SIG-M5 (cell line): ENCODE measurements around the gene SPRED2.

Source experiments
- DNase-seq: peaks from one replicate; lab custom pipeline; 2025; lab: John Stamatoyannopoulos, UW

Gene SPRED2

DNA sequence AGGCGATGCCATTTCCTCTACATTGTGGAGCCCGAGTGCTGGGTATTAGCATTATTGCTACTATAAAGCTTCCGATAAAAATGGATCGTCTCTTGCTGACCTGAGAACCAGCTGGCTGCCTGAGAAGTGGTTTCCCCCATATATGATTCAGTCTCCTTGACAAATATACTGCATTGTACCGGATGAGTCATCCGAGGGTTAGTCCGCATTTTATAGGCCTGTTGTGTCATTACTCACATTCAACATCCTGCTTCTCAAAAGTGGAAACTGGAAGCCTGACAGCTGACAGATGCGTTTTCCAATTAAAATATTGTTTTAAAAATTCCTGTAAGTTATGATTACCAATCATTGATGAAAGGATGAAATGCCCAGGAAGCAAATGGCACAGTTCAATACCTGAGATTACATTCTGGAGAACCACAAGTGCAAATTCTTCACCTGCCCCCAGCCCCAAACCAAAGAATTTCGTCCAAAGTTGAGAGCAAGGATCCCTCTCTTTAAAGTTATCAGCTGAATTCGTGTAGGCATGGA is 65.7 kb downstream of the SPRED2 start:
- DNase-seq, result peak; percentile 62

DNA sequence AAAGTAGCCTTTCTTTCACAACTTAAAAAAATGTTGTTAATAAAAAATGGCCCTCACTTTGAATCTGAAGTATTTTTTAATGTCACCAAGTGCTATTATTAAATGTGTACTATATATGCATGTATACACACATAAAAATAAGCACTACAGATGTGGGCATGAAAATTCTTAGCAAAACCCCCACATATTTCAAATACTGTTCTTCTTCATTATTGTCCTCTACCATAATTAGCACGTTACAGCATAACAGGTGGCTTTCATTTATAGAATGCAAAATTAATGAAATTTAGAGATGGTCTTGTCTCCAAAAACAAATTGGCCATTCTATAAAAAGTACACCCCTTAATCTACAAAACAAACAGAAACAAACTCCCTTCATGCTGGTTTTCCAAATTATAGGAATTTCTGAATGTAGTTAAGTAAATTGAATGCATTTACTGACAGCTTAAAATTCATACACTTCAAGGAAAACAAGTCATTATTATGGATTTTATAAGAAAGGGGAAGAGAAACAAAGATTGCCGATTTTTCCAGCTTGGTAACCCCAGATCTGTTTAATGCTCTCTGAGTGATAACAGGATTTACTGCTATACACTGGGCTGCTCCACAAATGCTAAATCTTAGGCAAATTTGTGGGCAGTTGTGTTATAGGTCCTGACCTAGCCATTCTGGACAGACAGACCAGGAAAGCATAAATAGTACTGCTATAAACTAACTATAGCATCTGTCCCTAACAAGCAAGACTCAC is 67.2 kb downstream of the SPRED2 start:
- DNase-seq, result no peak

DNA sequence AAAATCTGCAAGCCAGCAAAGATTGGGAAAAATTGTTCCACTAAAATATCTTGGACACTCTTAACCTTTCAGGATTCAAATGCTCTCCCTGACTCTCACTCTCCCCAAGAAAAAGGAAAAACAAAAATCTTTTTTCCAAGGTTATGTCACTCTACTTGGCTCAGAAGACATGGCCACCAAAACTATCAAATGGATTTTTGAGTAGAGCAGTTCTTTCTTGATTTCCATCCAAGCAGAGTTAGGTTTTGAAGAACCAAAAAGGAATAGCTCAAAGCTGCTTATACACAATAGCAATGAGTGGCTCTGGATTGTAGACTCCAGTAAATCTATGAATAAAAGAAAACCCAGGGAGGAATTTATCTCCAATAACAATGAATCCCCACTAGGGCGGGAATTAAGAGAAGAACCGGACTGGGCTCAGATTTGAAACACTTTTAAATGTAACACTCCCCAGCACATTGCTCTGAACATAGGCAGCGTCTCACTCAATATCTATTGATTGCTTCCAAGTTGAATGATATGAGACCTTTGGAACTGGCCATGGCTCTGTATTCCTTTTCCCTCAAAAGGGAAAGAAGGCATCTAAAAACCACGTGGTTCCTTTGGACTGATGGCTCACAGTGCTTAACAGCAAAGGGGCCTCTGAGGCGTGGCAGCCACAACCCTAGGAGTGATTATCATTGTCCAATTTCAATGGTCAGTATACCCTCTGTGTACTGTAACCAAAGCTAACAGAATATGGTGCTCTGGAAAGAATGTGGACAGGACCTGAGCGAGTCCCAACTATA is 68.3 kb downstream of the SPRED2 start:
- no peak for DNase-seq

DNA sequence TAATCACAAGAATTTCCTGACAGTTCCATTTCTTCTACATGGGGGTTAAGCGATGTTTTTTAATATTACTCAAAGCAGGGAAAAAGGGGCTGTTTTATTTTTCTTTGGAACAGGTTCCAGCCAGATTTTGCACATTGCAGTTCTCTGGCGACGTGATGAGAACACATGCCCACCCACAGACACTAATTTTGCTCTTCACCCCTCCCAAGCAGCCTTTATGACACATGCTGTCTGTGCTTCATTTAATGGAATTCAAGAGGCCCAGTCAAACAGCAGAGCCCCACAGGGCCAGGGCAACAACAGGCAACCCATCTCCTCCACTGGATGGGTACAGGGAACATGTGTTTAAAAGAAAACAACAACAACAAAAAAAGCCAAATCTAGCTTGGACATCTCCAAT is 70.8 kb downstream of the SPRED2 start:
- no peak for DNase-seq

DNA sequence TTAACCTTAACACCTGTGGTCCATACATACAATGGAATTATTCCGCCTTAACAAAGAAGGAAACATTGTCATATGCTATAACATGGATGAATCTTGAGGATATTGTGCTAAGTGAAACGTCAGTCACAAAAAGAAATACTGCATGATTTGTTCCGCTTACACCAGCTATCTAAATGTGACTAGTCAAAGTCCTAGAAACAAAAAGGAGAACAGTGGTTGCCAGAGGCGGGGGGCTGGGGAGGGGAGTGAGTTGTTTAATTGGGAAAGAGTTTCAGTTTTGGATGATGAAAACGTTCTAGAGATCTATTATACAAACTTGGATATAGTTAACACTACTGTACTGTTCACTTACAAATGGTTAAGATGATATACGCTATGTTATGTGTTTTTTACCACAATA is 72.0 kb downstream of the SPRED2 start:
- no peak for DNase-seq

DNA sequence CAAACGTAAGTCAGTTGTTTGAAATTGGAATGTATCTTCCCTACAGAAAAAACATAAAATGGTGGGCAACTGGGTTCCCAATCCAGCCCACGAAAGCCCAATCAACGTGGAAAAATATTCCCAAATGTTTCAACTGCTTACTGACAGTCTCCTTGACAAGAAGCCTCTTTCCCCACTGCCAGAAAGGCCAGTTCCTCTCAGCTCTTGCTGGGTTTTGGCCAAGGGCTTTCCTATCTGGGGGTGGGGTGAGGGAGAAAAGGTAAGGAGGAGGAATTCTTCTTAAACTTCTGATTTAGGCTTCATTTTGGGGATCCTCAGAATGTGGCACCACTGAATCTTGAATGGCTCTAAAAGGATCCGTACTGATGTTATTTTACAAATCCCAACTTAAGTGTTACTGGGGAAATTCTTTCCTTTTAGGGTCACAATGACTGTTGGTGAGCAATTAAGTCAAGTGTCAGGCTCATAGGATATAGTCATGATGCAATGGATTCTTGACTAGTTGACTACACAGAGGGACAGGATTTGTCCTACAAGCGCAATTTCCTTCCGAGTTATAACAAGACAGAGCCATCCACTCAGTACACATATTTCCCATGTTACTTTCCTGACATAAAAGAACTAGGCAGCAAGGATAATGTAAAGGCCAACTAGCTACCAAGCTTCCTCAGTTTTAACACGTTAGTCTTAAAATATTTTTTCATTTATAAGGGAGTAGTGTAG is 73.6 kb downstream of the SPRED2 start:
- DNase-seq, result no peak

DNA sequence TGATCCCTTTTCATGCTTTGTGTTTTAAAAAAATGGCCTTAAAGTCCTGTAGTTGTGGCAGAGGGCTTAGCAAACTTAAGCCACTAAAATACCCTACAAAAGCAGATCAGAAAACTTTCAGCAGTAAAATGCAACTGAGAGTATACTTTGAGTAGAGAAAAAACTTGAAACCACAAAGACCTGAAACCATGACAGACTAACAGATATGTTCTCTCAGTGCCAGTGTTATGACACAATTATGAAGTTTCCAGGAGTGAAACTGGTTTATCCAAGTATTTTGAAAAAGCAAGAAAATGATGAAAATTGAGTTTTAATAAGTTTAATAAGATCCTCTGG is 74.5 kb downstream of the SPRED2 start:
- DNase-seq, result no peak

DNA sequence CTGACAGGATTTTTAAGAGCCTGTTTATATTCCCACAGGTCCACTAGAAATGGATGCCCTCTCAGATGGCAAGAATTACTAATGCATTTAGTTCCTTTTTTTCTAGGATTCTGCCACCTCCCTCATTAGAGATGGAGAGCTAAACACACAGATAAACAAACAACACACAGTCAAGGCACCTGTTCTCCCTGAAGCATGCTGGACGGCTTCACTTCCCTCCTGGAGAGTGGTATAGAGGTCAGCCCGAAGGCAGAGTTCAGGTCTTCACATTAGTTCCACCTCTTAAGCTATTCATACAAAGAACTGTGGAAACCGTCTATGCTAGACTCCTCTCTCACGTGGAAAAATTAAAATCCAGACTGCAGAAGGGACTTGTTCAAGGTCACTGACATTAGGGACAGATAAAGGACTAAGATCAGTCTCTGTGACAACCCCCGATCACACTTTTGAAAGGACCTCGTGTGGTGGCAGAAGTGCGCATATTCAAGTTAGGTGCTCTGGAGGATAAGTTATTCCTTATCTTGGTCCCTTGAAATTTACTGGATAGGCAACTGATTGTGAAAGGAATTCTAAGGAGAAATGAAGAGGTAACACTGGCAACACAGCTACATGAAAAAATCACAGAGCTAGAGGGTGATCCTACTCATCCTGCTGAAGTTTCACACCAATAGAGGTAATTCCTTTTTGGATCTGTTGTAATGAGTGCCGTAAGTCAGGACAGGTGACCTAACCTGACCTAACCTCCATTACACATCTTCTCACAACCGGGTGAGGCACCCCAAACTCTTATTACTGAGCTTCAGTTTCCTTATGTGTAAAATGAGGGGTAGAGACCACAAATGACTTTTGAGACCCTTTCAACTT is 75.1 kb downstream of the SPRED2 start:
- DNase-seq, result no peak

DNA sequence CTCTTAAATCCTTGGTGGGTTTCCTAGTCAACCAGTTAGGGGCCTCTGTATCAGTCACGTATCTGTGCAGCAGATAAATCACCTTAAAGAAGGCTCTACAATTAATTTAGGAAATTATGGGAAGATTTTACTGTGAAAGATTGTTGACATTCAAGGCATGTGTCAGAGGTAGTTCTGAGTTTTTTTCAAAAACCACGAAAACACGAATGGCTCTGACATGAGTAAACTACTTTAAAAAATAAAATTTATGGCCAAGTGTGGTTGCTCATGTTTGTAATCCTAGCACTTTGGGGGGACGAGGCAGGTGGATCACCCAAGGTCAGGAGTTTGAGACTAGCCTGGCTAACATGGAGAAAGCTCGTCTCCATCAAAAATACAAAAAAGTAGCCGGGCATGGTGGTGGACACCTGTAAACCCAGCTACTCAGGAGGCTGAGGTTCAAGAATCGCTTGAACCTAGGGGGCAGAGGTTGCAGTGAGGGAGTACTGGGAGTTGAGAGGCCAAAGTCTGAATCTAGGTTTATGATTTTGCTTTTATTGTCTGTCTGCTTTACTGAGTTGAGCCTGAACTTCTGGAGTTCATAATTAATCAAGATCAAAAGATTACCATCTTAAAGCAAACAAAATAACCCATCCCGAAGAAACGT is 77.1 kb downstream of the SPRED2 start:
- no peak for DNase-seq

DNA sequence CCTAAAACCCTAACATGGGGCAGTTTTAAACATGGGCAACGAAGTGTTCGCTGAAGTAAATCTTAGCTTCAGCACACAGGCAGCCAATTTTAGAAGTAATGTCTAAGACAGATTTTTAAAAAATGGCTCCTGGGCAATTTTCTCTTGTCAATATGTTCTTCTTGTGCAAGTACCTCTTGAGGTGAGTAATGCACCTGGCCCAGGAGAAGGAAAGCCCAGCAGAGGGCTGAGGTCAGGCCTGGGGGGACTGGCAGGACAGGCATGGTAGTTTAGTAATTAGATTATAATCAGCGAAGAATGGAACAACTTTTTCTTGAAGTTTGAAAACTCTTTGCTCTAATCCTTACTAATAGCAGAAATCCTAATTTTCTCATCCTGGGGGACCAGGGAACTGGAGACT is 77.6 kb downstream of the SPRED2 start:
- DNase-seq, result no peak

DNA sequence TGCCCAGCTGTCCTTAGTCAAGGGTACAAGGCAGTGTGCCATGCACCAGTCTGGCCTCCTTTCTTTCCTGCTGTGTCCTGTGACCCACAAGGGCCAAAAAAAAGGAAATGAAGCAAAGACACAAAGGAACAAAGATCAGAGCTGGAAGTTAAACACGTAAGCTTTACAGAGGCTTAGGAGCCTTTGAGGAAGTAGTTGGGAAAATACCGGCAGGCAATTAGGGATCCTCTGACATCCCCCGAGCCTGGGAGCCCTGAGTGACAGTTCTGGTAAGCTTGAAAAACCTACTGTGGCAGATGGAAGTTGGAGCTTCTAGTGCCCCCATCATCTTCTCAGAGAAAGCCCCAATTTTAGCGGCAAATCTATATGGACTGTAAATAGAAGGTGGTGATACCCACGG is 78.5 kb downstream of the SPRED2 start:
- no peak for DNase-seq

DNA sequence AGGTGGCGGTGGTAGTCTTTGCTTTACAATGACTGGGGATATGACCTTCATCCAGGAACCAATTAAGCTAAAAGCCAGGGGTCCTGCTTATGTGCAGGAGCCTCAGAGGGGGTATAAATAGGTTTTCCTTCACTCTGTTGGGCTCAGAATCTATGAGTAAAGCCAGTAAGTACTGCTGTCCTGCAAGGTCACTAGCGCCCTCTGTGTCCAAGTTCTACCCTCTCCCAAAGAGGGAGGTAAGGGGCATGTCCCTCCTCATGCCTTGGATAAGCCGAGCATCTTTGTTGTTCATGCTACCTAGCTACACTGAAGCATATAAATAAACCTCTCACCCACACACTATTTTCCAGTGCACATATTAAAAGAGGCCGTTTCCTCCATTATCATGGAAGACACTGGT is 79.4 kb downstream of the SPRED2 start:
- no peak for DNase-seq

DNA sequence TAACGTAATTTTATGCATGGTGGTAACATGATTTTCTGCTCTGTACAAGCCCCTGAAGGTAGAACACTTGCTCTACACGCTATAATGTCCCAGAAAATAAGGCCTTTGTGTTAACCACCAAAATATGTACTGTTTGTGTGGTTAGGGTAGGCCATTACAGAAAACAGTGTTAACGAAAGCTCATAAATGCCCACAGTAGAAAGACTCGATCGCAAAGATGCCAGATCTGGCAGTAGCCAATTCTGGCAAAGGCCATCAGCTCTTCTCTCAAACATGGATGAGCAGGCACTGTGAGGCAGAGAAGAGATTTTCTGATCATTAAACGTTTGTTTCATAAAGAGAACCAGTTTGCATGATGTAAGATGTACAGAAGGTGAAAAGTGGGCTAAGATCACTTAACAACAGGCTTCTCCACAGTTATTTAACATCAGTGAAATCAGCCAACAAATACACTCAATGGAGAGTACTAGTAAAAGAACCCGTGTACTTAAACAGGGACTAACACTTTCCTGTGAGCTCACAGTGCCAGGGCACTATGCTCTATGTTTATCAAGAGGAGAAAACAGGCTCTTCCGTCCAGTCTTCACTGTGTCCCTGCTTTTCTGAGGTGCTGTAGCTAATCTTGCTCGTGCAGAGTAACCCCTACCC is 80.3 kb downstream of the SPRED2 start:
- no peak for DNase-seq

DNA sequence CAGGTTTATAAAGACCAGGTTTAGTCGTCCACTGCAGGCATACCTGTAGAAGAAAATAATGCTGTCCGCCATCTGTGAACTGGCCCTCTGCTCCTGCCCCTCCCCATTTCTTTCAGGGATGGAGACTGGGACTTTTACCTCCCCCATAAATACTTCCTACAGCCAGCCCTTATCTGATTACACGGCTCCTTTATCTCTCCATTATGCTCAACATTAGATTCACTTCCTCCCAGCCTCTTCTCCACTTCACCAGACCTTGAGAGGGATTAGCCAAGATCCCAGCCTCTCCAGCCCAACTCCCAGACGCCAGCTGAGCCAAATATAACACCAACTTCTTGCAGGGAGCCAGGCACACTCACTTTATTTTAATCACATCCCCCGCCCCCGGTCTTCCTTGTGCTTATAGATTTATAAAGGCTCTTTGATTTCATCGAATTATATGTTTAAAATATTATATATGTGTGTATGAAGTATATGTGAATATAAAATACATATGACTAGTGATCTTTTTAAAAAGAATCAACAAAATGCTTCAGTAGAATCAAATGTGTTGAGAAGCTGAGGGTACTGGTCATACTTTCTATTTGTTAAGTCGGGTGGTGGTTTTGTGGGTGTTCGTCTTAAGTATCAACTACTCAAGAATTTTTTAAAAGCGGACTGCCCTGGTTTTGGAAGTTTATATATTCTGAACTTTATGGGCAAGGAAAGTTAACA is 81.0 kb downstream of the SPRED2 start:
- DNase-seq, result no peak

DNA sequence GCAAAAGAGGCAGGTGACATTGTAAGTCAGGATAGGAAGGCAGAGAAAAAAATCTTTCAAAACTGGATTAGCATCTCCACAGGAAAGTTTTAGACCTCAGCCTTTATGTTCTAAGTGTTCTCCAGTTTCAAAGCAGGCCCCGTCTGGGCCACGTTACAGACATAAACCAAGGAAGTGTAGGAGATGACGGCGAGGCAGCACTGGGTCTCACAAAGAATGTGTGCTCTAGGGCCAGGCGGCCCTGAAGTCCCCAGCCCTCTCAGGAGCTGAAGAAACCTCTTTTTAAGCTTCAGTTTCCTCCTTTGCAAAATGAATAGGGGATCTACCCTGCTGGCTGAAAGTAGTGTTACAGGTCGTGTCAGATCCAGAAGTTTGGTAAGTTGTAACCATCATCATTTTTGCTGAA is 81.7 kb downstream of the SPRED2 start:
- no peak for DNase-seq

DNA sequence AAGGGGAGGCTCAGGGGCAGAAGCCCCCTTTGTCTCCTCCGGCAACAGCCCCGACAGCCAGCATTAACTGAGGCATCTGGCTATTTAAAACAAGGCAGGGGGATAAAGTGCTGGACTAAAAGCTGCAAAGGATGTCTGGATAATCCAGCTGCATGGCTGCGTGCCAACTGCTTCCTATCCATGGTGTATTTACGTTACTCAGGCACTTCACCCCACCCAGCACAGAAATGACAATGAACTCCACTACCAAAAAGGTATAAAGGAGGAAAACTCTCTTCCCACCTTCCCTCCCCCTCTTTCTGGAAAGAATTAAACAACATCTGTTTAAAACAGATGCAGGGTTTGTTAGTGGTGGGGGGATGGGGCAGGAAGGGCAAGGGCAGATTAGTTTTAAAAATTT is 82.5 kb downstream of the SPRED2 start:
- no peak for DNase-seq

DNA sequence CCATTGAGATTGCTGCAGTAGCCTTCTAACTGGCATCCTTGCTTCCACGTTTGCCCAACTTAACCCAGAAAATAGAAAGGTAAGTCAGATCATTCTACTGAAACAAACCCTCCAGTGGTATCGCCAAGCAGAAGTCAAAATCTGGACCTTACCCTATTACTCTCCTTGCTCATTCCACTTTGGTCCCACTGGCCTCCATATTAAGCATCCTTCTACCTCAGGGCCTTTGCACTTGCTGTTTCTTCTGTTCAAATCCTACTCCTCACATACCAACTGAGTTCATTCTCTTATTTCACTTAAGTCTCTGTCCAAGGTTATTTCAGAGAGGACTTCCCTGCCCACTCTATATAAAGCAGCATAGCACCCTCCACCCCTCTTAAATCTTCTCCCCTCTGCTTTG is 84.5 kb downstream of the SPRED2 start:
- no peak for DNase-seq

DNA sequence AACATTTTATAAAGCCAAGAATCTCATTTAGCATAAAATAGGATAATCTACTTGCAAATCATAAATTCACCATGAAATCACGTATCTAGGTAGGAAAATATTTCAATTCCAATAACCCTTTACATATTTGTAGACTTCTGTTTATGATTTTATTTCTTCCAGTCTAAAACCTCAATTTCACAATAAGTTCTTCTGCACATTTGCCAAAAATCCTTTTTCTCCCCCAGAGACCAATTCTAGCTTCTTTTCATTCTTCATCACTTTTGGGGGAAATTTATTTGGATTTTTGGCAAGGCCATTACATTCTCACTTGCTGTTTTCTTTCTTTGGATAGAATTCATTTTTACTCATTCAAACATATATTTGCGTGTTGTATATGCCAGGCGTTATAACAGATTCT is 86.8 kb downstream of the SPRED2 start:
- DNase-seq, result no peak

DNA sequence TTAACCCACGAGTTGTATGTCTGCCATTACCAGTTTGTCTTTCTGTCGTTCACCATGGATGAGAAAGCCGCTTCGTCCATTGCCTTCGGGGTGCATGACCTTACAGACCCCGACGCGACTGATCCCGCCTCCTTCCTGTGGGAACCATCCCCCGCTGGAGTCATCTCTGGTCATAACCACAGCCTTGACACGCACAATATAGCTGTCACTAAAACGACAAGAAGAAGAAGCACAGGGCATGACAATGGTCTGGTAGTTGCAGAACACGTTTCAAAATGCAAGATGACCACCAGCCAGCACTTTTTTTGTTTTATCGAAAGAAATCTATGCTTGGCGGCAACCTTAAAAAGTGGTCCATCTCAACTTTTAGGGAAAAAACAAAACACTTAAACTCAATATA is 87.7 kb downstream of the SPRED2 start:
- no peak for DNase-seq

DNA sequence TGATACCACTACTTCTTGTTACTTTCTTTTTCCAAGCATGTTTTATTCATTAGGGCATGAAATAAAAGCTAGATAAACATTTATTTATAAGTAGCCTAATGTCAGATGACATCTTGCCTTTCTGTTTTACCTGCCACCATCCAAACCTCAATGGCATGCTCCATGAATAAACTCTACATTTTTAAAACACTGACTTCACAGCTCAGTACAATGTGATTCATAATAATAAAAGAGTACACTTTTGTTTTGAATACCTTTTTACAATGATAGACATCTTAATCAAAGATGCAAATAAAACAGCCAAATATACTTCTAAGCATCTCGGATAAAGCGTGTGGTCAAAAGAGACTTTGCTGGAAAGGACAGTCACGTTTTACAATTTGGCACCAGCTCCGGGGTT is 88.2 kb downstream of the SPRED2 start:
- no peak for DNase-seq
